CD14-positive monocyte (primary cell): ENCODE data around the gene PHRF1. TPM values are rescaled to one million over a fixed set of nuclear protein-coding genes. Genes with fewer than 3 reads are reported as not detected.
A peak's percentile ranks its signal among the peaks of the same experiment; 100 is the strongest.

Source experiments
- DNase-seq, 3 donors: peaks; one replicate each; pipeline ENCODE4 v3.0.0-alpha.2; 2011 to 2022
- H2AFZ ChIP-seq: 2 replicates; pipeline ENCODE4 v1.6.0; 2012; ENCODE audit warnings: mild to moderate bottlenecking, low read depth, low read length, inconsistent platforms; ENCODE audit not compliant: insufficient read depth, poor library complexity, severe bottlenecking
- H3K27ac ChIP-seq, 2 donors: 1 replicate in 1 of 2; 2 replicates in 1 of 2; pipeline ENCODE4 v1.5.1; 2012 to 2013; ENCODE audit warnings: low read length in 2 of 2, control low read depth in 1 of 2, inconsistent platforms in 1 of 2, low read depth in 1 of 2, mild to moderate bottlenecking in 1 of 2
- H3K27me3 ChIP-seq, 2 donors: one replicate each; pipeline versions ENCODE4 v1.6.0 to v1.6.1; 2011 to 2013; ENCODE audit warnings: low read length in 2 of 2; ENCODE audit not compliant: control insufficient read depth in 2 of 2, insufficient read depth in 2 of 2
- H3K36me3 ChIP-seq, 2 donors: replicated peaks in 1 of 2; 1 replicate in 1 of 2; 2 replicates in 1 of 2; pipeline versions ENCODE4 v1.5.1 to v1.6.1; 2012 to 2013; ENCODE audit warnings: low read length in 2 of 2, control low read depth in 1 of 2, inconsistent platforms in 1 of 2, mild to moderate bottlenecking in 1 of 2; ENCODE audit not compliant: insufficient read depth in 2 of 2, control insufficient read depth in 1 of 2
- H3K4me1 ChIP-seq, 2 donors: 1 replicate in 1 of 2; 2 replicates in 1 of 2; pipeline versions ENCODE4 v1.5.1 to v1.6.1; 2012 to 2013; ENCODE audit warnings: low read length in 2 of 2, control low read depth in 1 of 2, inconsistent platforms in 1 of 2, mild to moderate bottlenecking in 1 of 2, moderate library complexity in 1 of 2; ENCODE audit not compliant: insufficient read depth in 2 of 2, control insufficient read depth in 1 of 2
- H3K4me2 ChIP-seq: replicated peaks from 2 replicates; pipeline ENCODE3; 2012; ENCODE audit warnings: low read length, moderate library complexity, mild to moderate bottlenecking; ENCODE audit not compliant: poor library complexity, severe bottlenecking; ENCODE audit errors: extremely low read depth
- H3K4me3 ChIP-seq, 3 experiments: fragments of 200-600 bp in 1 of 3; sonication (generic) in 1 of 3; replicated peaks in 1 of 3; 1 replicate in 2 of 3; 2 replicates in 1 of 3; pipeline ENCODE4 v1.5.1; 2011 to 2013; ENCODE audit warnings: low read length in 3 of 3, mild to moderate bottlenecking in 3 of 3, control low read depth in 2 of 3, low read depth in 2 of 3, inconsistent platforms in 1 of 3, moderate library complexity in 1 of 3
- H3K79me2 ChIP-seq: 2 replicates; pipeline ENCODE4 v1.6.0; 2012; ENCODE audit warnings: mild to moderate bottlenecking, control low read depth, inconsistent platforms, low read length, moderate library complexity; ENCODE audit not compliant: insufficient read depth
- H3K9ac ChIP-seq: 2 replicates; pipeline ENCODE4 v1.6.0; 2017; ENCODE audit warnings: low read length, mild to moderate bottlenecking; ENCODE audit not compliant: insufficient read depth, poor library complexity, severe bottlenecking
- H3K9me3 ChIP-seq, 2 donors: replicated peaks in 1 of 2; 1 replicate in 1 of 2; 2 replicates in 1 of 2; pipeline versions ENCODE4 v1.5.1 to v1.6.1; 2012 to 2013; ENCODE audit warnings: low read length in 2 of 2, control low read depth in 1 of 2; ENCODE audit not compliant: control insufficient read depth in 1 of 2, insufficient read depth in 1 of 2
- H4K20me1 ChIP-seq: 2 replicates; pipeline ENCODE4 v1.6.0; 2012; ENCODE audit warnings: mild to moderate bottlenecking, low read length, control low read depth, moderate library complexity; ENCODE audit not compliant: insufficient read depth
- H3K27ac Mint-ChIP-seq, 7 donors: one replicate each; pipeline ENCODE4 v1.8.0; 2020; ENCODE audit warnings: mild to moderate bottlenecking in 7 of 7, mixed read lengths in 7 of 7, moderate library complexity in 6 of 7, inconsistent platforms in 2 of 7
- H3K27me3 Mint-ChIP-seq, 3 donors: one replicate each; pipeline ENCODE4 v1.8.0; 2021 to 2022; ENCODE audit warnings: low read depth in 3 of 3, mild to moderate bottlenecking in 3 of 3, mixed read lengths in 3 of 3, moderate library complexity in 3 of 3, inconsistent platforms in 1 of 3
- H3K36me3 Mint-ChIP-seq, 2 donors: one replicate each; pipeline ENCODE4 v1.8.0; 2020; ENCODE audit warnings: mixed read lengths in 2 of 2, inconsistent platforms in 1 of 2, mild to moderate bottlenecking in 1 of 2
- H3K4me1 Mint-ChIP-seq: one replicate; pipeline ENCODE4 v1.8.0; 2020; ENCODE audit warnings: mild to moderate bottlenecking, mixed read lengths
- H3K4me3 Mint-ChIP-seq, 2 donors: one replicate each; pipeline ENCODE4 v1.8.0; 2020; ENCODE audit warnings: mild to moderate bottlenecking in 2 of 2, mixed read lengths in 2 of 2, moderate library complexity in 1 of 2
- H3K9me3 Mint-ChIP-seq, 7 donors: one replicate each; pipeline ENCODE4 v1.8.0; 2020 to 2022; ENCODE audit warnings: mixed read lengths in 7 of 7, mild to moderate bottlenecking in 6 of 7, moderate library complexity in 6 of 7, inconsistent platforms in 2 of 7
- CTCF ChIP-seq: fragments of 200-600 bp; IDR thresholded peaks from one replicate; pipeline ENCODE4 v1.8.0; 2022; ENCODE audit warnings: antibody characterized with exemption, mild to moderate bottlenecking
- WGBS: methylation state at CpG from one replicate; pipeline ENCODE4 v1.1.5; 2013; ENCODE audit warnings: missing lambda C conversion rate; ENCODE audit not compliant: insufficient coverage; 5-methylcytosine and 5-hydroxymethylcytosine counted together
- intact Hi-C, 2 donors: fragments of 100-400 bp; cut with micrococcal nuclease; formaldehyde crosslinking; loops; one replicate each; pipeline versions ENCODE4 v1.15.0 to v1.15.1; 2023
- polyA plus RNA-seq, 3 donors: library from polyadenylated mRNA; depleted of rRNA in 1 of 3; unstranded in 2 of 3; stranded (reverse) in 1 of 3; fragments of 300-500 nt in 2 of 3; fragments of >200 nt in 1 of 3; fragmentation: Illumina TruSeq in 2 of 3; gene quantifications; 1 replicate in 2 of 3; 2 replicates in 1 of 3; pipeline ENCODE4 v1.2.3, GENCODE V29; 2012 to 2021

Gene PHRF1
- polyA plus RNA-seq, 3 donors, result 1.3 to 11.1 (median 3.3) TPM

DNA sequence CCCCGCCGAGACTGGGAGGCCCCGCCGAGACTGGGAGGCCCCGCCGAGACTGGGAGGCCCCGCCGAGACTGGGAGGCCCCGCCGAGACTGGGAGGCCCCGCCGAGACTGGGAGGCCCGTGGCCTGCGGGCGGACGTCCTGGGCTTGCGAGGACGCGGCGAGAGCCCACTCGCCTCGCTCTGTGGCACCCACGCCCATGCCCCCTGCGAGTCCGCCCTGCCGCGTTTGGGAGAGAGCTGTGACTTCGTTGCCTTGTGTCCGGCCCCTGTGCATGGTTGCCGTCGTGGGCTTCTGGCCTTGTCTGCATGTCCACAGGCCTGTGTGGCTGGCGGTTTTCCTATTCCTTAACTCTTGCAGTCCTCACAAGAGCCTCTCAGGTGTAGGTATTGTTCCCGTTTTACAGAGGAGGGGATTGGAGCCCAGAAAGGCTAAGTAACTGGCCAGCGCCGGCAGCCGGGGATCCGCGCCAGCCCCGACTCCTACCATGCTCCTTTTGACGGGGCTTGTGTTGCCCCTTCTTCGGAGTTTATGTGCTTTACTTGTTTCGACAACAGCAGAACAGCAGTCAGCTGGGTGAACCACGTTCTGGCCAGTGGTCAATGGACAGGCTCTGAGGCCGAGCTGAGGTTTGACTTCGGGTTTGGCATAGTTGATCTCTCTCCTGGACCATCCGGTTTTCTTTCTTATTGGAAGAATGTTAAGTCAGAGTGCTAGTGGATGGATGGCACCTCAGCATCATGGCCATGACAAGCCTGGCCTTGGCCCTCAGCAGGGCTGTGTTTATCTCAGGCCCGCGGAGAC, 741 bp downstream of the PHRF1 start:
- Histone ChIP-seq H3K79me2 (peaks cover 53% of the 10 kb centered on the region), H3K27me3 (peaks cover 8 to 24% of the 10 kb centered on the region in 2 donors), H3K36me3 (peaks cover 10 to 11% of the 10 kb centered on the region in 2 donors), H3K9ac (peak overlapping the region; percentile 81), H3K4me2 (peak overlapping the region; percentile 98), H3K27ac (peak overlapping the region; percentile 53 to 87), H3K9me3 (peaks cover 0 to 3% of the 10 kb centered on the region in 2 donors), H2AFZ (no peak overlapping the region), H3K4me1 (peaks cover 22 to 40% of the 10 kb centered on the region in 2 donors), H4K20me1 (peaks cover 52% of the 10 kb centered on the region), H3K4me3 (peak overlapping the region; percentile 79 to 91 (median 79))
- WGBS, result 3% methylated on average over 36 of the region's 48 CpGs
- peaks cover 37% of the 10 kb centered on the region for H3K4me1 Mint-ChIP-seq
- peaks cover 16 to 18% of the 10 kb centered on the region in 2 donors for H3K36me3 Mint-ChIP-seq
- H3K27ac Mint-ChIP-seq, result peak overlapping the region in 6 of 7 donors; percentile 70 to 90 (median 80)
- H3K4me3 Mint-ChIP-seq, result peak overlapping the region; percentile 85 to 89
- intact Hi-C loops, result loop anchor here (2.0 to 5.0 kb wide), 3 partner anchors 16 to 70 kb away; partner anchors contain the start of genes LMNTD2 (in 1 of the 2), RASSF7 (in 1 of the 2) and RNH1 (in 1 of the 2)
- no peak for TF ChIP-seq CTCF
- no peak for DNase-seq
- peaks cover 22 to 33% (median 27%) of the 10 kb centered on the region in 3 donors for H3K27me3 Mint-ChIP-seq
- peaks cover 0 to 11% (median 3%) of the 10 kb centered on the region in 7 donors for H3K9me3 Mint-ChIP-seq

- H3K9ac ChIP-seq, result peak overlapping the region; percentile 81
- H3K4me3 ChIP-seq, result peak overlapping the region; percentile 79 to 91 (median 79)
- Mint-ChIP-seq H3K4me3 (peak overlapping the region; percentile 85 to 89), H3K9me3 (peaks cover 0 to 11% (median 3%) of the 10 kb centered on the region in 7 donors), H3K27ac (peak overlapping the region in 5 of 7 donors; percentile 58 to 83 (median 76)), H3K36me3 (peaks cover 19 to 22% of the 10 kb centered on the region in 2 donors), H3K4me1 (peaks cover 37% of the 10 kb centered on the region), H3K27me3 (peaks cover 22 to 28% (median 22%) of the 10 kb centered on the region in 3 donors)
- peaks cover 11 to 15% of the 10 kb centered on the region in 2 donors for H3K36me3 ChIP-seq
- H4K20me1 ChIP-seq, result peaks cover 57% of the 10 kb centered on the region
- H2AFZ ChIP-seq, result no peak overlapping the region
- TF ChIP-seq CTCF, result no peak
- intact Hi-C loops, result loop anchor here (2.0 to 5.0 kb wide), 3 partner anchors 17 to 70 kb away; partner anchors contain the start of genes LMNTD2 (in 1 of the 2), RASSF7 (in 1 of the 2) and RNH1 (in 1 of the 2)
- H3K4me1 ChIP-seq, result peaks cover 22 to 40% of the 10 kb centered on the region in 2 donors
- WGBS, result 72% methylated on average over 6 of the region's 6 CpGs
- peaks cover 8 to 23% of the 10 kb centered on the region in 2 donors for H3K27me3 ChIP-seq
- H3K4me2 ChIP-seq, result peak overlapping the region; percentile 98
- H3K27ac ChIP-seq, result peak overlapping the region in 1 of 2 donors; percentile 87
- H3K79me2 ChIP-seq, result peaks cover 56% of the 10 kb centered on the region
- DNase-seq, result no peak
- peaks cover 0 to 3% of the 10 kb centered on the region in 2 donors for H3K9me3 ChIP-seq
Observed at GRCh38 chr11:577611-577894, 1.3 kb downstream of the PHRF1 start.
